ENCODE data around the gene PISD. TPM values are rescaled to one million over a fixed set of nuclear protein-coding genes. Genes with fewer than 3 reads are reported as not detected.
"Not testable (repeated sequence)": the region's sequence is repeated elsewhere in the genome, so short reads cannot be mapped to it uniquely, and the experiment has no call there.

PISD gene
- total RNA-seq, 1 donor from 2014 or later, result 57.8 TPM

GRCh38 chr22:31607696-31608095 lies 54.3 kb downstream of the PISD start:
- no peak for DNase-seq (ENCODE audit: low spot score)

- no peak for DNase-seq (ENCODE audit: low spot score)
Measured at GRCh38 chr22:31605851-31606585, 56.0 kb downstream of the PISD start.

GRCh38 chr22:31604746-31605705 lies 57.0 kb downstream of the PISD start:
- no peak for DNase-seq (ENCODE audit: low spot score)

GRCh38 chr22:31604137-31604705 lies 57.8 kb downstream of the PISD start:
- DNase-seq (ENCODE audit: low spot score), result no peak

GRCh38 chr22:31603574-31603973 lies 58.4 kb downstream of the PISD start:
- no peak for DNase-seq (ENCODE audit: low spot score)

GRCh38 chr22:31603081-31603525 lies 58.9 kb downstream of the PISD start:
- DNase-seq (ENCODE audit: low spot score), result no peak

GRCh38 chr22:31602259-31602952 lies 59.6 kb downstream of the PISD start:
- DNase-seq (ENCODE audit: low spot score), result peak; percentile 71

GRCh38 chr22:31595271-31595670 lies 66.7 kb downstream of the PISD start:
- no peak for DNase-seq (ENCODE audit: low spot score)

- not testable (repeated sequence) for DNase-seq (ENCODE audit: low spot score)
Measured at GRCh38 chr22:31590161-31590560, 71.9 kb downstream of the PISD start.

GRCh38 chr22:31588970-31589675 lies 72.9 kb downstream of the PISD start:
- peak; percentile 34 for DNase-seq (ENCODE audit: low spot score)

GRCh38 chr22:31586137-31586920 lies 75.7 kb downstream of the PISD start:
- no peak for DNase-seq (ENCODE audit: low spot score)

- no peak for DNase-seq (ENCODE audit: low spot score)
Measured at GRCh38 chr22:31585161-31585859, 76.7 kb downstream of the PISD start.

GRCh38 chr22:31584804-31585160 lies 77.2 kb downstream of the PISD start:
- DNase-seq (ENCODE audit: low spot score), result no peak

- DNase-seq (ENCODE audit: low spot score), result no peak
Measured at GRCh38 chr22:31583861-31584485, 78.0 kb downstream of the PISD start.

- no peak for DNase-seq (ENCODE audit: low spot score)
Measured at GRCh38 chr22:31579835-31580242, 82.2 kb downstream of the PISD start.

GRCh38 chr22:31578171-31578570 lies 83.8 kb downstream of the PISD start:
- no peak for DNase-seq (ENCODE audit: low spot score)

- no peak for DNase-seq (ENCODE audit: low spot score)
Measured at GRCh38 chr22:31577711-31578110, 84.3 kb downstream of the PISD start.

GRCh38 chr22:31575190-31575589 lies 86.8 kb downstream of the PISD start:
- no peak for DNase-seq (ENCODE audit: low spot score)

GRCh38 chr22:31574055-31574670 lies 87.9 kb downstream of the PISD start:
- no peak for DNase-seq (ENCODE audit: low spot score)
